Loucy (cell line): ENCODE data around the gene GDPD2.

Source experiments
- CTCF ChIP-seq: fragments of 200-600 bp; sonication (generic); conservative IDR thresholded peaks from 2 replicates; pipeline ENCODE4 v1.5.1; 2014; ENCODE audit warnings: mild to moderate bottlenecking, antibody characterized with exemption, low read length
- EZH2phosphoT487 ChIP-seq: fragments of 200-600 bp; IDR thresholded peaks from 2 replicates; pipeline ENCODE4 v1.6.1; 2018; ENCODE audit warnings: antibody characterized with exemption, mild to moderate bottlenecking, moderate library complexity, borderline replicate concordance

- TF ChIP-seq CTCF, result no peak
- TF ChIP-seq EZH2phosphoT487, result no peak
Observed at GRCh38 chrX:70427365-70427764, 4.3 kb downstream of the GDPD2 start.
